Lung (tissue), 12 donors: ENCODE measurements around the gene PHLDB2. TPM values are rescaled to one million over a fixed set of nuclear protein-coding genes. Genes with fewer than 3 reads are reported as not detected.
A peak's percentile ranks its signal among the peaks of the same experiment; 100 is the strongest.

Experiments
- ATAC-seq: fragments of 200-7000 bp; cut with Tn5 transposase; one replicate; pipeline ENCODE4 v1.9.1; 2020; ENCODE audit warnings: moderate number of reproducible peaks; ENCODE audit not compliant: insufficient read depth, low FRiP score
- DNase-seq, 3 donors: peaks; one replicate each; pipeline ENCODE4 v3.0.0-alpha.2; 2013 to 2017
- H3K27ac ChIP-seq, 2 donors: one replicate each; pipeline ENCODE4 v1.5.1; 2013; ENCODE audit warnings: mild to moderate bottlenecking in 2 of 2, moderate library complexity in 2 of 2, control low read depth in 1 of 2, inconsistent platforms in 1 of 2, low read depth in 1 of 2, low read length in 1 of 2
- H3K27me3 ChIP-seq, 3 donors: one replicate each; pipeline ENCODE4 v1.5.1; 2013; ENCODE audit warnings: low read length in 2 of 3; ENCODE audit not compliant: control insufficient read depth in 3 of 3, insufficient read depth in 3 of 3
- H3K36me3 ChIP-seq, 4 donors: one replicate each; pipeline ENCODE4 v1.5.1; 2013; ENCODE audit warnings: low read length in 4 of 4, mild to moderate bottlenecking in 1 of 4, moderate library complexity in 1 of 4; ENCODE audit not compliant: control insufficient read depth in 4 of 4, insufficient read depth in 4 of 4
- H3K4me1 ChIP-seq, 5 donors: one replicate each; pipeline ENCODE4 v1.5.1; 2013; ENCODE audit warnings: low read length in 5 of 5, mild to moderate bottlenecking in 2 of 5, moderate library complexity in 1 of 5; ENCODE audit not compliant: control insufficient read depth in 5 of 5, insufficient read depth in 5 of 5
- H3K4me3 ChIP-seq: one replicate; pipeline ENCODE4 v1.5.1; 2013; ENCODE audit warnings: mild to moderate bottlenecking, control low read depth, moderate library complexity
- H3K9ac ChIP-seq, 2 donors: one replicate each; pipeline ENCODE4 v1.5.1; 2013; ENCODE audit warnings: low read length in 2 of 2, control low read depth in 1 of 2; ENCODE audit not compliant: insufficient read depth in 1 of 2
- H3K9me3 ChIP-seq, 4 donors: one replicate each; pipeline ENCODE4 v1.5.1; 2013; ENCODE audit warnings: low read length in 3 of 4, mild to moderate bottlenecking in 1 of 4, moderate library complexity in 1 of 4; ENCODE audit not compliant: control insufficient read depth in 4 of 4, insufficient read depth in 3 of 4
- WGBS, 2 donors: extraction: QIAGEN DNeasy Blood & Tissue Kit; methylation state at CpG; one replicate each; pipeline ENCODE4 v1.1.7; 2013; 5-methylcytosine and 5-hydroxymethylcytosine counted together
- polyA plus RNA-seq, 2 donors: library from polyadenylated mRNA; stranded (reverse); fragments of 200-250 nt; gene quantifications; one replicate each; pipeline ENCODE4 v1.2.1, GENCODE V29; 2013
- total RNA-seq, 2 donors: library from RNA; depleted of rRNA in 1 of 2; stranded (reverse); fragments of >200 nt in 1 of 2; gene quantifications; one replicate each; pipeline ENCODE4 v1.2.1, GENCODE V29; 2014 to 2021
- TF ChIP-seq, protein P1 (sequence below): IDR thresholded peaks from 2 replicates; pipeline ENCODE4 v1.5.1; 2012; ENCODE audit warnings: mild to moderate bottlenecking; ENCODE audit errors: control extremely low read depth, extremely low read depth
- donor health status: control.
- donor health status: control.
- donor health status: Bipolar disorder and iron deficiency.
- donor health status: healthy.
- donor health status: DM: yes; HTN: yes; CAD: no.

PHLDB2 gene
- total and polyA plus RNA-seq, 4 donors: 14.4 to 58.1 (median 26.7) TPM

GRCh38 chr3:111910806-111911205, 51.7 kb downstream of the PHLDB2 start:
- Histone ChIP-seq H3K27ac (peak overlapping the region in 1 of 2 donors; percentile 79), H3K9me3 (no peaks in the 10 kb centered on the region), H3K9ac (peak overlapping the region in 1 of 2 donors; percentile 3), H3K4me1 (peaks cover 5 to 23% (median 14%) of the 10 kb centered on the region in 5 donors), H3K36me3 (peaks cover 7 to 14% (median 9%) of the 10 kb centered on the region in 4 donors), H3K27me3 (no peaks in the 10 kb centered on the region), H3K4me3 (no peak overlapping the region)
- TF ChIP-seq, protein P1, sequence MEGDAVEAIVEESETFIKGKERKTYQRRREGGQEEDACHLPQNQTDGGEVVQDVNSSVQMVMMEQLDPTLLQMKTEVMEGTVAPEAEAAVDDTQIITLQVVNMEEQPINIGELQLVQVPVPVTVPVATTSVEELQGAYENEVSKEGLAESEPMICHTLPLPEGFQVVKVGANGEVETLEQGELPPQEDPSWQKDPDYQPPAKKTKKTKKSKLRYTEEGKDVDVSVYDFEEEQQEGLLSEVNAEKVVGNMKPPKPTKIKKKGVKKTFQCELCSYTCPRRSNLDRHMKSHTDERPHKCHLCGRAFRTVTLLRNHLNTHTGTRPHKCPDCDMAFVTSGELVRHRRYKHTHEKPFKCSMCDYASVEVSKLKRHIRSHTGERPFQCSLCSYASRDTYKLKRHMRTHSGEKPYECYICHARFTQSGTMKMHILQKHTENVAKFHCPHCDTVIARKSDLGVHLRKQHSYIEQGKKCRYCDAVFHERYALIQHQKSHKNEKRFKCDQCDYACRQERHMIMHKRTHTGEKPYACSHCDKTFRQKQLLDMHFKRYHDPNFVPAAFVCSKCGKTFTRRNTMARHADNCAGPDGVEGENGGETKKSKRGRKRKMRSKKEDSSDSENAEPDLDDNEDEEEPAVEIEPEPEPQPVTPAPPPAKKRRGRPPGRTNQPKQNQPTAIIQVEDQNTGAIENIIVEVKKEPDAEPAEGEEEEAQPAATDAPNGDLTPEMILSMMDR: no peak
- WGBS, 2 donors: 11 to 12% methylated on average over 2 of the region's 2 CpGs
- ATAC-seq (no peak), DNase-seq (peak in 2 of 3 donors; percentile 30 to 62)

DNA sequence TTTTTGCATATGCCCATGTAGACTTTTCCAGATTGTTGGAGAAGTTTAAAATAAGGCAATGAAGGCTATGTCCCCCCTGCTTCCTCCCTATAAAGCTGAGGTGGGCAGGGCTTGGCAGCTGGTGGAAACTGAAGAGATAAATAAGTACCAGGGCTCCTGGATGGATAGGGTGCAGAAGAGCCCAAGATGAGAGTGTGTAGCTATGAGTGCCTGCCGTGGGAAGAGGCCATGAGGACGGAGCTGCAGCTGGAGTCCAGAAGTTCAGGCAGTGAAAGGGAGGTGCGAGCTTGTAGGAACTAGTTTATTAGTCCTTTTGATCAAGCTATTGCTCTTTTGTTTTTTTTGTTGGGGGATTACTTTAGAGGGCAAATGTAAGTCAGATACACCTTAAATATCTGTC, 52.4 kb downstream of the PHLDB2 start:
- no peak for DNase-seq
- H3K9ac ChIP-seq: no peak overlapping the region
- WGBS, 2 donors: 57 to 84% methylated on average over 3 of the region's 3 CpGs
- no peak for ATAC-seq
- TF ChIP-seq, protein P1: no peak
- H3K27ac ChIP-seq: peak overlapping the region; percentile 63 to 79
- H3K4me3 ChIP-seq: no peak overlapping the region
- no peaks in the 10 kb centered on the region for H3K9me3 ChIP-seq
- peaks cover 5 to 21% (median 14%) of the 10 kb centered on the region in 5 donors for H3K4me1 ChIP-seq
- H3K36me3 ChIP-seq: peaks cover 7 to 14% (median 11%) of the 10 kb centered on the region in 4 donors
- H3K27me3 ChIP-seq: no peaks in the 10 kb centered on the region

DNA sequence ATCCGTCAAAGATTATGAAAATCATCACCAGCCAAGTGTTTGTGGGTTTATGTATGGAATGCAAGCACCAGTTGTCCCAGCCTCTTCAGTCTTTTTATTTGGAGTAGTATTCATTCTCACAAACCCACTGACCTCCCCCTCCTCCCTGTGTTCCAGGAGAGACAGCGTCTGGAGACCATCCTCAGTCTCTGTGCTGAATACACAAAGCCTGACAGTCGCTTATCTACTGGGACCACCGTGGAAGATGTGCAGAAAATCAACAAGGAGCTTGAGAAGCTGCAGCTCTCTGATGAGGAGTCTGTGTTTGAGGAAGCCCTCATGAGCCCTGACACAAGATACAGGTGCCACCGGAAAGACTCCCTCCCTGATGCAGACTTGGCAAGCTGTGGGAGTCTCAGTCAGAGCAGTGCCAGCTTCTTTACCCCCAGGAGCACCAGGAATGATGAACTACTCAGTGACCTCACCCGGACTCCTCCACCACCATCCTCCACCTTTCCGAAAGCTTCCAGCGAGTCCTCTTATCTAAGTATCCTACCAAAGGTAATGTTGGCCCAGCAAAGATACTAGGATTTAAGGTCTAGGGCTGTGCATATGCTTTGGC, 54.2 kb downstream of the PHLDB2 start:
- Histone ChIP-seq H3K4me3 (no peak overlapping the region), H3K27me3 (no peaks in the 10 kb centered on the region), H3K4me1 (peaks cover 5 to 23% (median 14%) of the 10 kb centered on the region in 5 donors), H3K9me3 (no peaks in the 10 kb centered on the region), H3K36me3 (peaks cover 7 to 17% (median 13%) of the 10 kb centered on the region in 4 donors), H3K9ac (no peak overlapping the region), H3K27ac (no peak overlapping the region)
- ATAC-seq (no peak), DNase-seq (no peak)
- TF ChIP-seq, protein P1: no peak
- WGBS, 2 donors: 71 to 86% methylated on average over 8 of the region's 8 CpGs
